Tibial artery (tissue), 4 donors: ENCODE measurements around the gene BANF2.

Source experiments
- DNase-seq, 2 donors: peaks; one replicate each; pipeline ENCODE4 v3.0.0-alpha.2; 2019
- H3K27ac ChIP-seq, 2 donors: fragments of 200-600 bp; sonication (generic) in 1 of 2; 1 replicate in 1 of 2; 2 replicates in 1 of 2; pipeline ENCODE4 v1.5.1; 2018 to 2019; ENCODE audit warnings: mild to moderate bottlenecking in 1 of 2
- H3K27me3 ChIP-seq, 2 donors: fragments of 200-600 bp; sonication (generic) in 1 of 2; one replicate each; pipeline versions ENCODE4 v1.5.1 to v1.6.0; 2016 to 2019
- H3K36me3 ChIP-seq, 3 donors: fragments of 200-600 bp; sonication (generic) in 2 of 3; one replicate each; pipeline ENCODE4 v1.5.1; 2016 to 2019; ENCODE audit warnings: mild to moderate bottlenecking in 2 of 3
- H3K4me1 ChIP-seq, 4 donors: fragments of 200-600 bp; sonication (generic) in 2 of 4; 1 replicate in 3 of 4; 2 replicates in 1 of 4; pipeline ENCODE4 v1.5.1; 2016 to 2019
- H3K4me3 ChIP-seq, 2 donors: fragments of 200-600 bp; sonication (generic) in 1 of 2; 1 replicate in 1 of 2; 2 replicates in 1 of 2; pipeline ENCODE4 v1.5.1; 2018 to 2019; ENCODE audit warnings: mild to moderate bottlenecking in 2 of 2
- H3K9me3 ChIP-seq, 3 donors: fragments of 200-600 bp; sonication (generic) in 1 of 3; one replicate each; pipeline ENCODE4 v1.5.1; 2016 to 2019
- CTCF ChIP-seq, 2 experiments: fragments of 200-600 bp in 1 of 2; fragments of 450-650 bp in 1 of 2; IDR thresholded peaks; one replicate each; pipeline ENCODE4 v1.5.1; 2017 to 2019; ENCODE audit warnings: antibody characterized with exemption in 2 of 2, mild to moderate bottlenecking in 1 of 2, moderate library complexity in 1 of 2
- intact Hi-C: fragments of 100-400 bp; cut with DNase I; formaldehyde crosslinking; loops from one replicate; pipeline ENCODE4 v1.15.0; 2023; ENCODE audit warnings: low total_unique reads

BANF2 gene

GRCh38 chr20:17671565-17671964 is 28.2 kb upstream of the BANF2 start:
- H3K4me3 ChIP-seq = no peak overlapping the region
- intact Hi-C loops = no loop called here
- H3K27me3 ChIP-seq = no peaks in the 10 kb centered on the region
- no peak overlapping the region for H3K27ac ChIP-seq
- TF ChIP-seq CTCF (IDR thresholded peaks at IDR 0.05) = no peak
- DNase-seq = no peak
- H3K36me3 ChIP-seq = no peaks in the 10 kb centered on the region
- H3K4me1 ChIP-seq = peaks cover 0 to 42% (median 25%) of the 10 kb centered on the region in 4 donors
- no peaks in the 10 kb centered on the region for H3K9me3 ChIP-seq

DNA sequence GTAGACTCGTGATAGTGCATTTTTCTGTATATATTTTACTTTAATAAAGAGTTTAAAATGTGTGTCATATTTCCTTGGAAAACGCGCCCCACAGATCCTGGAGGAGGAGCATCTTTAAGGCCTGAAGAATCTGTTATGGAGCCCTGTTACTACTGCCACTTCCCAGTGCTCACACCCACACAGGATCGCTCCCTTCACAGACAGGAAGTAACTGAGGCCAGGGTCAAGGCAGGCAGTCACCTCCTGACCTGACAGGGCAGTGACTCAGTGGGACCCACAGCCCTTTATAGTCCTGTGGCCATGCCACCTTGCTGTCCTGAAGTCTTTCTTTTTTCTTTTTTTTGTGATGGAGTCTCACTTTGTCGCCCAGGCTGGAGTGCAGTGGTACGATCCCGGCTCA is 26.7 kb upstream of the BANF2 start:
- Histone ChIP-seq H3K4me3 (no peak overlapping the region), H3K36me3 (peaks cover 0 to 11% (median 0%) of the 10 kb centered on the region in 3 donors), H3K27ac (no peak overlapping the region), H3K4me1 (peaks cover 0 to 37% (median 22%) of the 10 kb centered on the region in 4 donors), H3K27me3 (no peaks in the 10 kb centered on the region), H3K9me3 (no peaks in the 10 kb centered on the region)
- TF ChIP-seq CTCF (IDR thresholded peaks at IDR 0.05) = no peak
- DNase-seq = no peak
- intact Hi-C loops = no loop called here

DNA sequence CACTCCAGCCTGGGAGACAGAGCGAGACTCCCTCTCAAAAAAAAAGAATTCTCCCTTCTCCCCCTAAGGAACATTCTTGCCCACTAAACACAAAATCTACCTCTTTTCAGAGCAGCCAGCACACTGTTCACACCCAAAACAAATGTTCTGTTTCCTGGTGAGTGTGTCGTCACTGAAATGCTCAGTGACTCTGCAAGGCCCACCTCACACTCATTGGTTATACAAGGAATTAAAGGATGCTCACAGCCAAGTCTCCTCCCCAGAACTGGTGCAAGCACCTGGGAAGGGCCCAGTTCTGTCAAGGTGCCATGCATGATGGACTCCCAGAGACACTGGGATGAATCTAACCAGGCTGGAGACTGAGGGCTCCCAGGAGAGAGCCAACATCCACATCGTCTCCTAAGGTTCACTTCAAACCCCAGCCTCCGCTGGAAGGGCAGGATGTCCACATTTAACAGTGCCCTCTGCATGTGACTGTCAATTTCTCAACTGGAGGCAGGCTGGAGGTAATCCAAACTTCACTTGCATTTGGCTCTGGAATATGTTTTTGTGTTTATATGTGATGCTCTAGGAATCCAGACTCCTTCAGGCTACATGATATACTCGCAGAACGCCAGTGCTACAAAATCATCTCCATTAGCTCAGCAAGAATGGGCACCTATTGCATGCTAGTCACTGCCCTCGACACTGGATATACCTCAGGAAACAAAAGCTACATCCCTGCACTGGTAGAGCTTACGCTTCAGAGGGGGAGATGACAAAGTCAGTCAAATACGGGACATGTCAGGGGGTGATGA is 24.8 kb upstream of the BANF2 start:
- no peaks in the 10 kb centered on the region for H3K27me3 ChIP-seq
- H3K4me3 ChIP-seq = no peak overlapping the region
- peaks cover 0 to 40% (median 25%) of the 10 kb centered on the region in 4 donors for H3K4me1 ChIP-seq
- intact Hi-C loops = no loop called here
- TF ChIP-seq CTCF (IDR thresholded peaks at IDR 0.05) = no peak
- H3K27ac ChIP-seq = peak overlapping the region; percentile 6 to 15
- peaks cover 0 to 15% (median 0%) of the 10 kb centered on the region in 3 donors for H3K36me3 ChIP-seq
- peak; percentile 47 to 74 for DNase-seq
- no peaks in the 10 kb centered on the region for H3K9me3 ChIP-seq

- Histone ChIP-seq H3K36me3 (peaks cover 0 to 15% (median 0%) of the 10 kb centered on the region in 3 donors), H3K4me3 (no peak overlapping the region), H3K27ac (peak overlapping the region; percentile 15 to 51), H3K27me3 (no peaks in the 10 kb centered on the region), H3K4me1 (peaks cover 0 to 49% (median 33%) of the 10 kb centered on the region in 4 donors), H3K9me3 (no peaks in the 10 kb centered on the region)
- peak in 1 of 2 donors; percentile 59 for DNase-seq
- intact Hi-C loops = no loop called here
- no peak for TF ChIP-seq CTCF (IDR thresholded peaks at IDR 0.05)
Measured at GRCh38 chr20:17675519-17676377, 24.0 kb upstream of the BANF2 start.

DNA sequence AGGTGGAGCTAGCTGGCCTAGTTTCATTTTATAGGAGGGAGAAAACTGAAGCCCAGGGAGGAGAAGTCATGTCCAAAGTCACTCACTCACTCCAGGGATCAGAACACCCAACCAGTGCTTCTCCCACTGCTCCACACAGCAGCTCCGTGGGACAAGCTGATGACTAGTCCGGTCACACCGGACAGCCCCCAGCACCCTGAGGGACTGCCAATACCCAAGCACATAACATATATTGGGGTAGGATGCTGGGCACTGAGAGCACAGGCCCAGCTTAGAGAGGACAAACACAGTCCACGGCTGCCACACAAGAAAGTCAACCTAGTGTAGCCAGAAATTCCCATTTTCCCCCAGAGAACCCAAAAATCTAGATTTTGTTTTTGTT is 23.4 kb upstream of the BANF2 start:
- Histone ChIP-seq H3K4me3 (no peak overlapping the region), H3K9me3 (no peaks in the 10 kb centered on the region), H3K36me3 (peaks cover 0 to 15% (median 0%) of the 10 kb centered on the region in 3 donors), H3K27ac (peak overlapping the region in 1 of 2 donors; percentile 51), H3K27me3 (no peaks in the 10 kb centered on the region), H3K4me1 (peaks cover 0 to 50% (median 33%) of the 10 kb centered on the region in 4 donors)
- TF ChIP-seq CTCF (IDR thresholded peaks at IDR 0.05) = no peak
- intact Hi-C loops = no loop called here
- peak in 1 of 2 donors; percentile 47 for DNase-seq
